Measurements from ENCODE around the gene ESPNL.

GRCh38 chr2:238081561-238081960 is 18.6 kb upstream of the ESPNL start:
- TF ChIP-seq ERG (CRISPR knock-in tag; IDR thresholded peaks at IDR 0.05), result no peak
- no peak for TF ChIP-seq CREB1 (CRISPR knock-in tag; IDR thresholded peaks at IDR 0.05)
- no peak for TF ChIP-seq MAX (CRISPR knock-in tag; IDR thresholded peaks at IDR 0.05)
- TF ChIP-seq, protein P1, sequence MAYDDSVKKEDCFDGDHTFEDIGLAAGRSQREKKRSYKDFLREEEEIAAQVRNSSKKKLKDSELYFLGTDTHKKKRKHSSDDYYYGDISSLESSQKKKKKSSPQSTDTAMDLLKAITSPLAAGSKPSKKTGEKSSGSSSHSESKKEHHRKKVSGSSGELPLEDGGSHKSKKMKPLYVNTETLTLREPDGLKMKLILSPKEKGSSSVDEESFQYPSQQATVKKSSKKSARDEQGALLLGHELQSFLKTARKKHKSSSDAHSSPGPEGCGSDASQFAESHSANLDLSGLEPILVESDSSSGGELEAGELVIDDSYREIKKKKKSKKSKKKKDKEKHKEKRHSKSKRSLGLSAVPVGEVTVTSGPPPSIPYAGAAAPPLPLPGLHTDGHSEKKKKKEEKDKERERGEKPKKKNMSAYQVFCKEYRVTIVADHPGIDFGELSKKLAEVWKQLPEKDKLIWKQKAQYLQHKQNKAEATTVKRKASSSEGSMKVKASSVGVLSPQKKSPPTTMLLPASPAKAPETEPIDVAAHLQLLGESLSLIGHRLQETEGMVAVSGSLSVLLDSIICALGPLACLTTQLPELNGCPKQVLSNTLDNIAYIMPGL (CRISPR knock-in tag; IDR thresholded peaks at IDR 0.05), result no peak
- TF ChIP-seq, protein P2, sequence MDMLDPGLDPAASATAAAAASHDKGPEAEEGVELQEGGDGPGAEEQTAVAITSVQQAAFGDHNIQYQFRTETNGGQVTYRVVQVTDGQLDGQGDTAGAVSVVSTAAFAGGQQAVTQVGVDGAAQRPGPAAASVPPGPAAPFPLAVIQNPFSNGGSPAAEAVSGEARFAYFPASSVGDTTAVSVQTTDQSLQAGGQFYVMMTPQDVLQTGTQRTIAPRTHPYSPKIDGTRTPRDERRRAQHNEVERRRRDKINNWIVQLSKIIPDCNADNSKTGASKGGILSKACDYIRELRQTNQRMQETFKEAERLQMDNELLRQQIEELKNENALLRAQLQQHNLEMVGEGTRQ (CRISPR knock-in tag; IDR thresholded peaks at IDR 0.05), result no peak
- TF ChIP-seq CTCF (IDR thresholded peaks at IDR 0.05), result no peak
- TF ChIP-seq, protein P3, sequence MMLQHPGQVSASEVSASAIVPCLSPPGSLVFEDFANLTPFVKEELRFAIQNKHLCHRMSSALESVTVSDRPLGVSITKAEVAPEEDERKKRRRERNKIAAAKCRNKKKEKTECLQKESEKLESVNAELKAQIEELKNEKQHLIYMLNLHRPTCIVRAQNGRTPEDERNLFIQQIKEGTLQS (CRISPR knock-in tag; conservative IDR thresholded peaks at IDR 0.05), result no peak
- TF ChIP-seq ZNF121 (CRISPR knock-in tag; IDR thresholded peaks at IDR 0.05), result no peak
- TF ChIP-seq GTF2I (CRISPR knock-in tag; conservative IDR thresholded peaks at IDR 0.05), result no peak
- TF ChIP-seq NR2C2 (CRISPR knock-in tag; IDR thresholded peaks at IDR 0.05), result no peak
- no peak for TF ChIP-seq FOXJ3 (CRISPR knock-in tag; IDR thresholded peaks at IDR 0.05; ENCODE audit: borderline replicate concordance)
- TF ChIP-seq ATF1 (CRISPR knock-in tag; IDR thresholded peaks at IDR 0.05), result no peak

All from WTC11 (cell line).